ENCODE data around the gene KRTAP5-2.

KRTAP5-2 gene

GRCh38 chr11:1557051-1557884 is 40.8 kb downstream of the KRTAP5-2 start:
- DNase-seq (ENCODE audit: extremely low read depth in 1 of 2, low read depth in 1 of 2) = no peak

GRCh38 chr11:1556278-1556902 is 41.7 kb downstream of the KRTAP5-2 start:
- no peak for DNase-seq (ENCODE audit: extremely low read depth in 1 of 2, low read depth in 1 of 2)

- no peak for DNase-seq (ENCODE audit: extremely low read depth in 1 of 2, low read depth in 1 of 2)
Observed at GRCh38 chr11:1555713-1556153, 42.4 kb downstream of the KRTAP5-2 start.

- no peak for DNase-seq (ENCODE audit: extremely low read depth in 1 of 2, low read depth in 1 of 2)
Observed at GRCh38 chr11:1554981-1555712, 42.9 kb downstream of the KRTAP5-2 start.

GRCh38 chr11:1553808-1554594 is 44.1 kb downstream of the KRTAP5-2 start:
- DNase-seq (ENCODE audit: extremely low read depth in 1 of 2, low read depth in 1 of 2) = no peak

- DNase-seq (ENCODE audit: extremely low read depth in 1 of 2, low read depth in 1 of 2) = no peak
Observed at GRCh38 chr11:1549338-1550330, 48.5 kb downstream of the KRTAP5-2 start.

- no peak for DNase-seq (ENCODE audit: extremely low read depth in 1 of 2, low read depth in 1 of 2)
Observed at GRCh38 chr11:1548221-1549070, 49.6 kb downstream of the KRTAP5-2 start.

- no peak for DNase-seq (ENCODE audit: extremely low read depth in 1 of 2, low read depth in 1 of 2)
Observed at GRCh38 chr11:1547467-1548098, 50.5 kb downstream of the KRTAP5-2 start.

Measured in activated CD8-positive, alpha-beta memory T cell treated with anti-CD3 and anti-CD28 coated beads for 1 hour (primary cell).